SJCRH30 (cell line): ENCODE data around the gene KRT38. TPM values are rescaled to one million over a fixed set of nuclear protein-coding genes. Genes with fewer than 3 reads are reported as not detected.
"Not testable (repeated sequence)": the region's sequence is repeated elsewhere in the genome, so short reads cannot be mapped to it uniquely, and the experiment has no call there.

Experiments used
- DNase-seq, 2 experiments: peaks; one replicate each; pipeline ENCODE4 v3.0.0-alpha.2; 2015 to 2020
- H3K27ac ChIP-seq: fragments of 250-450 bp; sonication (Bioruptor Pico); 2 replicates; pipeline ENCODE4 v1.5.1; 2020; ENCODE audit warnings: mild to moderate bottlenecking, moderate library complexity
- H3K27me3 ChIP-seq: fragments of 250-450 bp; sonication (Bioruptor Pico); 2 replicates; pipeline ENCODE4 v1.5.1; 2020; ENCODE audit warnings: mild to moderate bottlenecking, moderate library complexity
- H3K36me3 ChIP-seq: fragments of 250-450 bp; sonication (Bioruptor Pico); 2 replicates; pipeline ENCODE4 v1.5.1; 2020; ENCODE audit warnings: mild to moderate bottlenecking, moderate library complexity
- H3K4me1 ChIP-seq: fragments of 250-450 bp; sonication (Bioruptor Pico); 2 replicates; pipeline ENCODE4 v1.5.1; 2020; ENCODE audit warnings: mild to moderate bottlenecking, moderate library complexity
- H3K4me3 ChIP-seq: fragments of 250-450 bp; sonication (Bioruptor Pico); 2 replicates; pipeline ENCODE4 v1.5.1; 2020; ENCODE audit warnings: mild to moderate bottlenecking, moderate library complexity
- H3K9me3 ChIP-seq: fragments of 250-450 bp; sonication (Bioruptor Pico); replicated peaks from 2 replicates; pipeline ENCODE4 v1.5.1; 2020; ENCODE audit warnings: mild to moderate bottlenecking, moderate library complexity
- total RNA-seq: library from RNA; depleted of rRNA; stranded (reverse); fragments of >200 nt; shearing (Covaris generic); gene quantifications from 2 replicates; pipeline ENCODE4 v1.2.3, GENCODE V29; 2014

The KRT38 gene
- total RNA-seq, 1 experiment from 2014 or later, result not detected

DNA sequence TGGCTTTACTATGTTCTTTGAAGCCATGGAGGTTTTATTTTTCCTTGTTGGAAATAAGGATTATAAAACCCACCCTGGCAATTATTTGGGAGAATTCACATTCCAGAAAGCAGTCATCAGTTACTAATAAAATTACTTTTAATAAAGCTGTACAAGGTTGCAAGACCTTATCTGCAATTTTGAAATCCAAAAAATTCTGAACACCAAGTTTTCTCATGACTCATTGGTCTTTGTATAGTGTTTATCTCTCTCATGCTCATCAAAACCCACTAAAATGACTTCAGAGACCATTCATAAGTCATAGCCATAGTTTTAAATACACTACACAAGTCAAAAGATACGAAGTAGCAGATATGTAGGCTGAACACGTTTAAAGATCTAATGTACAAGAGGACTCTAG is 6.0 kb upstream of the KRT38 start:
- DNase-seq, result no peak
- no peak overlapping the region for H3K4me3 ChIP-seq
- no peaks in the 10 kb centered on the region for H3K27me3 ChIP-seq
- H3K36me3 ChIP-seq, result no peaks in the 10 kb centered on the region
- no peak overlapping the region for H3K27ac ChIP-seq
- H3K9me3 ChIP-seq, result 0 out of 2 replicates have a peak, but pooled peaks cover 4% of the 10 kb centered on the region
- H3K4me1 ChIP-seq, result no peaks in the 10 kb centered on the region

DNA sequence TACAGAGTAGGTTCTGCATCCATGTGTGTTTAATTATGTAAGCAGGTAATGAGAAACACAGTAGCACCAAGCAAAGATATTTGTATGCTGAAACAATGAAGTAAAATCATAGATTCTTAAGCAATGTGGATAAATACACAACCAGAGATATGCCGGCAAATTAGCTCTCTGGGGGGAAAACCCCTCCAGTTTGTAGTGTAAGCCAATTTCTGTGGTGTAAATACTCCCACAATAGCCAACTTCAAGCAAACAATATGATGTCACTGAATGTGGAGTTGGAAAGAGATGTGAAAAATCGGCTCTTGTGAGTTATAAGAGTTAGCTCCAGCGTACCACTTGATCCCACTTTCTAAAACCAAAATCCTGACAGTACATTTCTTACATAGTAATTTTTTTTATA is 3.9 kb upstream of the KRT38 start:
- Histone ChIP-seq H3K27ac (no peak overlapping the region), H3K27me3 (no peaks in the 10 kb centered on the region), H3K4me3 (no peak overlapping the region), H3K9me3 (no peaks in the 10 kb centered on the region), H3K36me3 (no peaks in the 10 kb centered on the region), H3K4me1 (no peaks in the 10 kb centered on the region)
- DNase-seq, result no peak

DNA sequence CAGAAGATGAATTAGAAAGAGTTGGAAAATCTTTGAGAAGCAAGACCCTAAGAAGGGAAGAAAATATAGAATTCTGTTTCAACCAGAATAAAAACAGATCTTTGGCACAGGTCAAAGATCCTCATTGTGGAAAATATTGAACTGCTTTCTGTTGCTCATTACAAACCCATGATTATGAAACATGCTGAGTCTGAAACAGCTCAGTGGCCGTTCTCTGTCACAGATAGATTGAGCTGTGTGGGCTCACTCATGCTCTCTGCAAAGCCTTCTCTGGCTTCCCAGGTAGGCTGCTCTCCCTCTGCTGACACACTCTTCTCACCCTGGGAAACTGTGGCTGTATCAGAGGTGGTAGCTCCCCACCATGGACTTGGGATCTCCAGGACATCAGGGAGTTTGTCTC is 3.4 kb upstream of the KRT38 start:
- no peaks in the 10 kb centered on the region for H3K4me1 ChIP-seq
- no peaks in the 10 kb centered on the region for H3K9me3 ChIP-seq
- no peaks in the 10 kb centered on the region for H3K27me3 ChIP-seq
- H3K27ac ChIP-seq, result no peak overlapping the region
- DNase-seq, result no peak
- H3K4me3 ChIP-seq, result no peak overlapping the region
- no peaks in the 10 kb centered on the region for H3K36me3 ChIP-seq

DNA sequence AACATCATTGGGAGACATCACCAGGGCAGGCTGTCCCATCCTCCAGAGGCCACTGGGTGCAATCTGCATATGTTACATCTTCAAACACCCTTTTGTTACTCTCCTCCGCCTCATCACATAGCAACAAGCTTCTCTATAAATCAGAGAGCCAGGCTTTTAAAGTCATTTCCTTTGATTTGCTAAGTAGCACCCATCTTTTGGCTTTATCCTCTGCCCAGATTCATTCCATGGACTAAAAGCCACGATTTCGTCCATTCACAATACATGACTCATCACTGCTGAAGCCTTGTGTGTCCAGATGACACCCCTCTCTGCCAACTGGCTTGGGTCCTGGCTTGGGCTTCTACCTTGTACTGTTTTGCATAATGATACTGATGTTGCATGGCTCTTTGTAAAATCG is 2.0 kb upstream of the KRT38 start:
- no peak for DNase-seq
- no peaks in the 10 kb centered on the region for H3K36me3 ChIP-seq

DNA sequence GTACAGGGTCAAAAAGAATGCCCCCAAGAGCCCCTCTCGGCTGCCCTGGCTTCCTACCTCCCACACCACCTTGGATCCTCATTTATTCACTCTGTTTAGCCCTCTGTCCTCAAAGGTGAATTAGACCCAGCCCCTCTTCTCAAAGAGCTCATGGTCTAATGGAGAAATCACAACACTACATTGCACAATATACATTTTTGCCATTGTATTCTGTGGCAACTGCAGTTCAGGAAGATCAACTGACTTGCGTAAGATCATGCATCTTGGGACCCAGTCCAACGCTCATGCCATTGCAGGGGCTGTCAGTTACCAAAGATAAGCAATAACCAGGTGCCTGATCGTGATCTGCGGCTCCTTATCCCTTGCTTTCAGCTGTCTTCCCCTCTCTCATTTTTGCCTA is 1.4 kb downstream of the KRT38 start:
- Histone ChIP-seq H3K27ac (no peak overlapping the region), H3K27me3 (no peaks in the 10 kb centered on the region), H3K4me1 (no peaks in the 10 kb centered on the region), H3K9me3 (no peaks in the 10 kb centered on the region), H3K4me3 (no peak overlapping the region), H3K36me3 (no peaks in the 10 kb centered on the region)
- no peak for DNase-seq

More for the DNA sequence above, 2.0 kb upstream of the KRT38 start:
- no peaks in the 10 kb centered on the region for H3K27me3 ChIP-seq
- no peak overlapping the region for H3K4me3 ChIP-seq
- no peaks in the 10 kb centered on the region for H3K4me1 ChIP-seq
- no peak overlapping the region for H3K27ac ChIP-seq
- H3K9me3 ChIP-seq, result no peaks in the 10 kb centered on the region

DNA sequence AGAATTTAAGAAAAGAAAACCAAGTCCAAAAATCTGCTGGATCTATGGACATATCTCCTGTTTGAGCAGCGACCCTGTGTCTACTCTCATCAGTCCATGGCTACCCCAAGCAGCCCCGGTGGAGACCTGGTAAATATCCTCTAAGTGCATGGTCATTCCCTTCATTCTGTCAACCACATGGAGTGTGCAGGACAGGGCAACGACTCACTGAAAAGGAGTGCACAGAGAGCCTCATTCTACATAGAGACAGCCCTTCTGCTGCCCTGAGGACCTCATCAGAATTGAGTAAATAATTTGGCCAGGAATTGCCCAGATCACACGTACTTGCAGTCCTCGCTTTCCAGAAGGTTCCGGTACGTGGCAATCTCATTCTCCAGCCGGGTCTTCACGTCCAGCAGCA is 3.0 kb downstream of the KRT38 start:
- DNase-seq, result no peak
- Histone ChIP-seq H3K36me3 (no peaks in the 10 kb centered on the region), H3K4me3 (no peak overlapping the region), H3K9me3 (no peaks in the 10 kb centered on the region), H3K27ac (no peak overlapping the region), H3K4me1 (no peaks in the 10 kb centered on the region), H3K27me3 (no peaks in the 10 kb centered on the region)

DNA sequence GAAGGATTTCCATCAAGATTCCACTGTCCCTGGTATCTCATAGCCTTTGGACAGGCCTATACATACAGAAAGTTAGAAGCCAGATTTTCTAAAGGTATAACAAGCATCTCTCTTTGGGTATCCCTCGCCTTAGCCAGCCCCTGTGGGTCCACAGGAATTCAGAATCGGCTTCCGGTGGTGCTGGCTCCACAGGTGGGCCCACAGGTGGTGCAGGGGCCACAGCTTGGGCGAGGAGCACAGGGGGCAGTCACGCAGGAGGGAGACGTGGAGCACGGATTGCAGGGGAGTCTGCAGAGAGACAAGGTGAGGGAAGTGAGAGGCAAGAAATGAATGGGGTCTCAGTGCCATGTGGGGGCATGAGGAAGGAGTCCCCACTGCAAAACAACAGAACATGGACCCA is 3.5 kb downstream of the KRT38 start:
- no peaks in the 10 kb centered on the region for H3K36me3 ChIP-seq
- H3K27me3 ChIP-seq, result no peaks in the 10 kb centered on the region
- no peak for DNase-seq
- no peaks in the 10 kb centered on the region for H3K4me1 ChIP-seq
- H3K4me3 ChIP-seq, result no peak overlapping the region
- H3K9me3 ChIP-seq, result no peaks in the 10 kb centered on the region
- H3K27ac ChIP-seq, result no peak overlapping the region

DNA sequence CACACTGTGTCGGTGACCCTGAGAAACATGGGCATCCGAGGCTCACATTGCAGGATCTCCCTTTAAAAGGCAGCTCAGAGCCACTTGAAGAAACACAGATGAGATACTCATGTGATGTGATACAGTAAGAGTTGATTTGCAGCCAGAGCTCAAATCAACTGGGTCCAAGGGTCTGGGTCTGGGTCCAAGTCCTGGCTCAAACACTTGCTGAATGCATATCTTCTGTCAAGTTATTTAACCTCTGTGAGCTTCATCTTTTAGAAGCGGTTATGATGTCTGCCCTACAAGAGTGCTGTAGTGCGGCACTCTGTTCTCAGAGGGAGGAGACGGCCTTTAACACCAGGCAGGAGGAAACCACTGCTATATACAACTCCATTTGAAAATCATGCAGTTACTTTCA is 6.4 kb downstream of the KRT38 start:
- Histone ChIP-seq H3K9me3 (no peaks in the 10 kb centered on the region), H3K4me3 (no peak overlapping the region), H3K36me3 (no peaks in the 10 kb centered on the region), H3K4me1 (no peaks in the 10 kb centered on the region), H3K27ac (no peak overlapping the region), H3K27me3 (no peaks in the 10 kb centered on the region)
- no peak for DNase-seq

DNA sequence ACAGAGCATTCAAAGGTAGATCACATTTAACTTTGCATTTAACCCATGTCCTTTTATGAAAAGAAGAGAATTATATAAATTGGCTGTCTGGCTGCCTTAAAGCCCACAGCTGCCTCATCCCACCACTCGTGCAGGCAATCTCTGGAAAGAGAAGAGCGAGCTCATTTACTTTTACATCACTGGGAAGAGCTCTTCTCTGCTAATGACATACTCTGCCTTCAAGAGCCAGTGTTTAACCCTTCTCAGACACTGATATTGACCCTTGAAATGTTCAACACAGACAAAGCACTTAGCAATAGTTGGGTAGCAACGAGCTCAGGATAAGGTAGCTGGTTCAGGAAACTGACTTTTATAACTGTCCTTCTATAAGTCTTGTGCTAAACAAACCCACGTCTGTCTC is 6.8 kb downstream of the KRT38 start:
- DNase-seq, result no peak
- H3K27ac ChIP-seq, result no peak overlapping the region
- H3K4me3 ChIP-seq, result no peak overlapping the region
- no peaks in the 10 kb centered on the region for H3K36me3 ChIP-seq
- H3K9me3 ChIP-seq, result no peaks in the 10 kb centered on the region
- no peaks in the 10 kb centered on the region for H3K4me1 ChIP-seq
- no peaks in the 10 kb centered on the region for H3K27me3 ChIP-seq

DNA sequence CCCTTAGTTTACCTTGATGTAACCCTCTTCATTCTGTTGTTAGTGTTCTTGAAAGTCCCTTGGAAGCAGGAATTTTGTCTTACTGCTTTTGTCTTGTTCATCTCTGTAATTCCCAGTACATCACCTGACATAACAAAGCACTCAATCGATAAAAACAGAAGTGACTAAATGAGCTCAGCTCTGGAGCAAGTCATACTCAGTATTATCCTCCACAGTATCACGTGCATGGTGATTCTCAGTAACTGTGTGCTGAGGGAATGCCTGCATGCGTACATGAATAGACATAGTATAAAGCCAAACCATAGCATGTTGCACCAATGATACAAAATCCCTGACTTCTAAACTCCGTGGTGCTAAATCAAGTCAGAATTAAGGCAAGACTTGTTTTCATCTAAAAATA is 7.2 kb downstream of the KRT38 start:
- Histone ChIP-seq H3K9me3 (no peaks in the 10 kb centered on the region), H3K36me3 (no peaks in the 10 kb centered on the region), H3K4me1 (no peaks in the 10 kb centered on the region), H3K4me3 (no peak overlapping the region), H3K27me3 (no peaks in the 10 kb centered on the region), H3K27ac (no peak overlapping the region)
- DNase-seq, result no peak

DNA sequence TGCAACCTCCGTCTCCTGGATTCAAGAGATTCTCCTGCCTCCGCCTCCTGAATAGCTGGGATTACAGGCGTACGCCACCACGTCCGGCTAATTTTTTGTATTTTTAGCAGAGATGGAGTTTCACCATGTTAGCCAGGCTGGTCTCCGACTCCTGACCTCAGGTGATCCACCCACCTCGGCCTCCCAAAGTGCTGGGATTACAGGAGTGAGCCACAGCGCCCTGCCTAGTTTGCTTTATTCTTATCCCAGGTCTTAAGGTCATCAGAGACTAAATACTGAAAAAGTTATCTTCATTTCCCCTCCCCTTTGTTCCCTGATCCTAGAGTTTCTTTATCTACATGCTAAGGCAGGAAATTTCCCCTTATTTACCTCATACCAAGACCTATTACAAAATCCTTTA is 10.4 kb downstream of the KRT38 start:
- not testable (repeated sequence) for H3K27ac ChIP-seq, H3K36me3 ChIP-seq, H3K4me1 ChIP-seq, DNase-seq, H3K9me3 ChIP-seq, H3K4me3 ChIP-seq, H3K27me3 ChIP-seq

DNA sequence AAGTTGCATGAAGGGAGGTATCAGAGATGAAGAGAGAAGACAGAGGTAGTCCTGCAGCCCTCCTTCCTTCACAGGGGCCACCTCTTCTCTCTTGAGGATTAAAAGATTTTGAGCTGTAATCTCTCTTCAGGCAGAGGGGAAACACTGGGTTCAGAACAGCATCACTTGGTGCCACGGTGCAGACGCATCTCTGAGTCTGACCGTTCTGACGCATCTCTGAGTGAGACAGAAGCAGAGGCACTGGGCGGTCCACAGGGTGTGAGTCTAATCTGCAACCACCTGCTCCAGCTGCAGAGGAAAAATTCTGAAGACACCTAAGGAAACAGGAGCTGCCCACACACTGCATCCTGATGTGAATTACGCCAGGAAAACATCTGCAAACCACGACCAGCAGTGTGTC is 11.1 kb downstream of the KRT38 start:
- H3K4me1 ChIP-seq, result no peaks in the 10 kb centered on the region
- H3K27ac ChIP-seq, result no peak overlapping the region
- DNase-seq, result no peak
- no peaks in the 10 kb centered on the region for H3K9me3 ChIP-seq
- no peaks in the 10 kb centered on the region for H3K36me3 ChIP-seq
- no peaks in the 10 kb centered on the region for H3K27me3 ChIP-seq
- no peak overlapping the region for H3K4me3 ChIP-seq

DNA sequence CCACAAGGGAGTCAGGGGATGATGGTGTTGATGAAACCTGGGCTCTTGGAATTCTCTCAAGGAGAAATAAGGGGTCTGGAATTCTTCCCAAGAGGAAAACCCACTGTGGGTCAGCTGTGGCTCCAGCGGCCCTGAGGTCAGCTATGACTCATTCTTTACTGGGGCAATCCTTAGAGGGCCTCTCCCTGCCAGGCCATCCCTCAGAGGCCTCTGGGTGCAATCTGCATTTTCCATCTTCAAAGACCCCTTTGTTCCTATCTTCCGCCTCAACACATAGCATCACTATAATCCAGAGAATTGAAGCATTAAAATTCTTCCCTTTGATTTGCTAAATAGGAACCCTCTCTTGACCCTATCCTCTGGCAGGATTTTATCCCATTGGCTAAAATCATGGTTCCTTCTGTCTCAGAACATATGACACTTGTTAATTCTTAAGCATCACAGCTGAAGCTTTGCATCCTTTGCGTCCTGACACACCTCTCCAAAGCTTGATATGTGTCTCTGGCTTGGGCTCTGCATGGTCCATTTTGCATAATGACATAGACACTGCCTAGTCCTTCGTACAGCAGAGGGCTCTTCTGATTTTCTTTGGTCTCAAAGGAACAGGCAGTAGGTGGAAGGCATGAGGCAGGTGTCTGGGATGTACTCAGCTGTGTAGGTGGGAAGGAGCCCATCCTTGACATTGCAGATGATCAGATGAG is 12.0 kb downstream of the KRT38 start:
- Histone ChIP-seq H3K9me3 (no peaks in the 10 kb centered on the region), H3K36me3 (no peaks in the 10 kb centered on the region), H3K27me3 (no peaks in the 10 kb centered on the region), H3K4me3 (no peak overlapping the region), H3K4me1 (no peaks in the 10 kb centered on the region), H3K27ac (no peak overlapping the region)
- DNase-seq, result peak; percentile 19 to 39

DNA sequence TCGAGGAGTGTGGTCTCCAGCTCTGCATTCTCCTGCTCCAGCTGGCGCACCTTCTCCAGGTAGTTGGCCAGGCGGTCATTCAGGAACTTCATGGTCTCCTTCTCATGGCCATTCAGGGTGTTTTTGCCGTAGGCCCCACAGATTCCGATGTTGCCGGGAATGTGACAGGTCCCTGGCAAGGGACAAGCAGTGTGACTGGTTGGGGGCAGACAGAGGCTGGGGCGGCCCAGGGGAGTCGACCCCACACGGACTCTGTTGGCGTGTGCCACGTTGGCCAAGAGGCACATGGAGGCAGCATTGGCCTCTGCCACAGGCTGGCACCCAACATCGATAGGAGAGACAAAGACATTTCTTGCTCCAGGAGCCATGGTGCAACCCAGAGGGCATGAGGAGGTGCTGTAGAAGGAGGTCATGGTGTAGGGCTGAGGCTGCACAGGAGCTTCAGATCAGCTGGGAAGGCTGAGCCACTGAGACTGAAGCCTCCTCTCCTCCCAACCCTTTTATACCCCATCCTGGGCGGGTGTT is 16.6 kb downstream of the KRT38 start, which contains the start of gene KRT37:
TSS of gene KRT37 (minus strand) at position 475 of the 525 bp plus-strand sequence. CDS start at position 413, 62 bp downstream.
- H3K27ac ChIP-seq, result no peak within 1 kb of the TSS
- no peaks in the 10 kb centered on the region for H3K27me3 ChIP-seq
- no peak within 1 kb of the TSS for H3K4me3 ChIP-seq
- H3K4me1 ChIP-seq, result no peaks in the 10 kb centered on the region
- no peak for DNase-seq
- no peaks in the 10 kb centered on the region for H3K9me3 ChIP-seq
- no peaks in the 10 kb centered on the region for H3K36me3 ChIP-seq

DNA sequence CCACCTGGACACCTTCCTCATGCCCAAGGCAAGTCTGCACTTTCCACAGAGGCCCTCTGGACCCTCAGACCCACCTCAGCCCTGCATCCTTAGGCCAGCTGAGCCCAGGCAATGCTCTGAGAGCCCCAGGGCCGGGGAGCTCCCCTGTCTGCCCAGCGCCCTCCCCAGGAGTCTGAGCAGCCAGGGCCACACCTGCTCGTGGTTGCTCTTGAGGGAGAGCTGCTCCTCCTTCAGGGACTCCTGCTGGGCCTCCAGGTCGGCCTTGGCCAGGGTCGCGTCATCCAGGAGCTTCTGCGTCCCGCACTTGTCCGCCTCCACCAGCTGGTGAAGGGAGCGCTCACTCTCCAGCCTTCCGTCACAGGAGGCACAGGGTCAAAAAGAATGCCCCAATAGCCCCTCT is 18.2 kb downstream of the KRT38 start:
- H3K27ac ChIP-seq, H3K9me3 ChIP-seq, H3K27me3 ChIP-seq, H3K4me1 ChIP-seq, H3K4me3 ChIP-seq, DNase-seq, H3K36me3 ChIP-seq: not testable (repeated sequence)

DNA sequence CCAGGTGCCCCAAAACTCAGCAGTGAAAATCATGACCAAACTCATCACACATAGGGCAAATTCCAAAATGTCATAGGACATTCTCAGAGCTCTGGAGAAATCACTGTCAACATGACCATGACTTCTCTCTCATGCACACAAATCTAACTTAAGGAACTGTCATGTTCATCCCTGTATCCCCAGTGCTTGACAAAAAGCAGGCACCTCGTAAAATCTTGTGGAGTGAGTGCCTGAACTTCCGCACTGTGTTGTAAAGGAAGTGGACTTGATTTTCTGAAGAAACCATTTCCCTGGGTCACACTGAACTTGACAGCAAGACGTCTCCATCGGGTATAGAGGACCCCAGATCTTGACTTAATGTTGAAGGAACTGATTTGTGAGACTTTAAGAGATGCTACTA is 19.2 kb downstream of the KRT38 start:
- DNase-seq, result no peak
- no peaks in the 10 kb centered on the region for H3K4me1 ChIP-seq
- H3K9me3 ChIP-seq, result no peaks in the 10 kb centered on the region
- H3K36me3 ChIP-seq, result no peaks in the 10 kb centered on the region
- no peak overlapping the region for H3K4me3 ChIP-seq
- no peaks in the 10 kb centered on the region for H3K27me3 ChIP-seq
- no peak overlapping the region for H3K27ac ChIP-seq
